ENCODE measurements around the gene BRAF. TPM values are rescaled to one million over a fixed set of nuclear protein-coding genes. Genes with fewer than 3 reads are reported as not detected.
"Not testable (repeated sequence)": the region's sequence is repeated elsewhere in the genome, so short reads cannot be mapped to it uniquely, and the experiment has no call there.

The BRAF gene
- total RNA-seq, 5 donors from 2014 or later (not counting 1 experiment from before 2014, with no cell fraction given), result 39.3 to 65.1 (median 42.2) TPM

GRCh38 chr7:140694592-140694991, 230.1 kb downstream of the BRAF start:
- Mint-ChIP-seq H3K9me3 (no peaks in the 10 kb centered on the region), H3K4me3 (no peak overlapping the region), H3K4me1 (peaks cover 29 to 35% (median 35%) of the 10 kb centered on the region in 3 donors), H3K27me3 (no peaks in the 10 kb centered on the region), H3K36me3 (peaks cover 14% of the 10 kb centered on the region), H3K27ac (peak overlapping the region in 1 of 2 donors; percentile 22)
- no peaks in the 10 kb centered on the region for H3K27me3 ChIP-seq (replicated peaks in 1 of 2; ENCODE audit: control insufficient read depth in 2 of 2, extremely low read depth in 1 of 2, insufficient read depth in 2 of 2, low read length in 1 of 2)
- H3K36me3 ChIP-seq (ENCODE audit: control insufficient read depth in 2 of 2, extremely low read depth in 1 of 2, insufficient read depth in 1 of 2, low read length in 1 of 2), result peaks cover 3 to 11% of the 10 kb centered on the region in 2 donors
- DNase-seq, result no peak
- WGBS (ENCODE audit: insufficient coverage), result 100% methylated on average over 2 of the region's 6 CpGs
- no peak overlapping the region for H3K4me3 ChIP-seq (ENCODE audit: control insufficient read depth in 1 of 2, extremely low read depth in 1 of 2, low read length in 1 of 2)
- no peak for ATAC-seq (replicated peaks in 1 of 4)
- H3K9me3 ChIP-seq, result no peaks in the 10 kb centered on the region
- ChIA-PET POLR2A (no interaction called here), CTCF (no interaction called here)
- peaks cover 5 to 28% of the 10 kb centered on the region in 2 experiments for H3K4me1 ChIP-seq (ENCODE audit: control insufficient read depth in 1 of 2, extremely low read depth in 1 of 2, insufficient read depth in 2 of 2, low read length in 2 of 2)
- H3K27ac ChIP-seq (ENCODE audit: low read length), result no peak overlapping the region

- Histone ChIP-seq H3K4me1 (ENCODE audit: control insufficient read depth in 1 of 2, extremely low read depth in 1 of 2, insufficient read depth in 2 of 2, low read length in 2 of 2) (peaks cover 5 to 24% of the 10 kb centered on the region in 2 experiments), H3K36me3 (ENCODE audit: control insufficient read depth in 2 of 2, extremely low read depth in 1 of 2, insufficient read depth in 1 of 2, low read length in 1 of 2) (peaks cover 8 to 11% of the 10 kb centered on the region in 2 donors)
- H3K27me3 Mint-ChIP-seq; ATAC-seq (replicated peaks in 1 of 4); H3K27ac Mint-ChIP-seq; DNase-seq; H3K27ac ChIP-seq (ENCODE audit: low read length); POLR2A ChIA-PET; H3K4me3 Mint-ChIP-seq; CTCF ChIA-PET; H3K27me3 ChIP-seq (replicated peaks in 1 of 2; ENCODE audit: control insufficient read depth in 2 of 2, extremely low read depth in 1 of 2, insufficient read depth in 2 of 2, low read length in 1 of 2); H3K4me3 ChIP-seq (ENCODE audit: control insufficient read depth in 1 of 2, extremely low read depth in 1 of 2, low read length in 1 of 2); H3K9me3 ChIP-seq; H3K9me3 Mint-ChIP-seq: not testable (repeated sequence)
- 89% methylated on average over 8 of the region's 10 CpGs for WGBS (ENCODE audit: insufficient coverage)
- H3K36me3 Mint-ChIP-seq, result peaks cover 14% of the 10 kb centered on the region
- H3K4me1 Mint-ChIP-seq, result peaks cover 24 to 30% (median 30%) of the 10 kb centered on the region in 3 donors
Measured at GRCh38 chr7:140693849-140694248, 230.9 kb downstream of the BRAF start.

- H3K27ac ChIP-seq (ENCODE audit: low read length), result no peak overlapping the region
- no peaks in the 10 kb centered on the region for H3K9me3 ChIP-seq
- Mint-ChIP-seq H3K27me3 (no peaks in the 10 kb centered on the region), H3K9me3 (no peaks in the 10 kb centered on the region), H3K4me1 (peaks cover 8 to 9% (median 8%) of the 10 kb centered on the region in 3 donors), H3K4me3 (no peak overlapping the region), H3K27ac (no peak overlapping the region), H3K36me3 (peaks cover 24% of the 10 kb centered on the region)
- H3K36me3 ChIP-seq (ENCODE audit: control insufficient read depth in 2 of 2, extremely low read depth in 1 of 2, insufficient read depth in 1 of 2, low read length in 1 of 2), result peaks cover 8 to 21% of the 10 kb centered on the region in 2 donors
- H3K4me3 ChIP-seq (ENCODE audit: control insufficient read depth in 1 of 2, extremely low read depth in 1 of 2, low read length in 1 of 2), result no peak overlapping the region
- 93% methylated on average over 7 of the region's 12 CpGs for WGBS (ENCODE audit: insufficient coverage)
- ChIA-PET POLR2A (no interaction called here), CTCF (interaction anchor here in 1 of 2 donors (0.6 kb wide), 1 partner anchor 9 kb away, joined by 4 read pairs; no protein-coding TSS in a partner anchor)
- peaks cover 0 to 9% of the 10 kb centered on the region in 2 experiments for H3K4me1 ChIP-seq (ENCODE audit: control insufficient read depth in 1 of 2, extremely low read depth in 1 of 2, insufficient read depth in 2 of 2, low read length in 2 of 2)
- no peaks in the 10 kb centered on the region for H3K27me3 ChIP-seq (replicated peaks in 1 of 2; ENCODE audit: control insufficient read depth in 2 of 2, extremely low read depth in 1 of 2, insufficient read depth in 2 of 2, low read length in 1 of 2)
- DNase-seq, result no peak
- ATAC-seq (replicated peaks in 1 of 4), result no peak
Measured at GRCh38 chr7:140691376-140692045, 233.2 kb downstream of the BRAF start.

GRCh38 chr7:140689199-140690152, 235.3 kb downstream of the BRAF start:
- Mint-ChIP-seq H3K9me3 (no peaks in the 10 kb centered on the region), H3K27ac (no peak overlapping the region), H3K4me1 (no peaks in the 10 kb centered on the region), H3K4me3 (no peak overlapping the region), H3K36me3 (peaks cover 29% of the 10 kb centered on the region), H3K27me3 (no peaks in the 10 kb centered on the region)
- Histone ChIP-seq H3K36me3 (ENCODE audit: control insufficient read depth in 2 of 2, extremely low read depth in 1 of 2, insufficient read depth in 1 of 2, low read length in 1 of 2) (peaks cover 14 to 23% of the 10 kb centered on the region in 2 donors), H3K4me3 (ENCODE audit: control insufficient read depth in 1 of 2, extremely low read depth in 1 of 2, low read length in 1 of 2) (no peak overlapping the region), H3K27me3 (replicated peaks in 1 of 2; ENCODE audit: control insufficient read depth in 2 of 2, extremely low read depth in 1 of 2, insufficient read depth in 2 of 2, low read length in 1 of 2) (no peaks in the 10 kb centered on the region), H3K9me3 (no peaks in the 10 kb centered on the region), H3K27ac (ENCODE audit: low read length) (no peak overlapping the region), H3K4me1 (ENCODE audit: control insufficient read depth in 1 of 2, extremely low read depth in 1 of 2, insufficient read depth in 2 of 2, low read length in 2 of 2) (no peaks in the 10 kb centered on the region)
- ChIA-PET POLR2A (no interaction called here), CTCF (no interaction called here)
- 97% methylated on average over 9 of the region's 16 CpGs for WGBS (ENCODE audit: insufficient coverage)
- ATAC-seq (replicated peaks in 1 of 4) (no peak), DNase-seq (no peak)

- peaks cover 39% of the 10 kb centered on the region for H3K36me3 Mint-ChIP-seq
Measured at GRCh38 chr7:140688341-140688740, 236.4 kb downstream of the BRAF start.

GRCh38 chr7:140686921-140687320, 237.8 kb downstream of the BRAF start:
- peaks cover 23 to 26% of the 10 kb centered on the region in 2 donors for H3K36me3 ChIP-seq (ENCODE audit: control insufficient read depth in 2 of 2, extremely low read depth in 1 of 2, insufficient read depth in 1 of 2, low read length in 1 of 2)

More at GRCh38 chr7:140688341-140688740, 236.4 kb downstream of the BRAF start:
- 98% methylated on average over 6 of the region's 6 CpGs for WGBS (ENCODE audit: insufficient coverage)
- ChIA-PET CTCF (no interaction called here), POLR2A (no interaction called here)
- Mint-ChIP-seq H3K4me3 (no peak overlapping the region), H3K27ac (no peak overlapping the region), H3K9me3 (no peaks in the 10 kb centered on the region), H3K4me1 (no peaks in the 10 kb centered on the region), H3K27me3 (no peaks in the 10 kb centered on the region)
- Histone ChIP-seq H3K27me3 (replicated peaks in 1 of 2; ENCODE audit: control insufficient read depth in 2 of 2, extremely low read depth in 1 of 2, insufficient read depth in 2 of 2, low read length in 1 of 2) (no peaks in the 10 kb centered on the region), H3K4me1 (ENCODE audit: control insufficient read depth in 1 of 2, extremely low read depth in 1 of 2, insufficient read depth in 2 of 2, low read length in 2 of 2) (no peaks in the 10 kb centered on the region), H3K4me3 (ENCODE audit: control insufficient read depth in 1 of 2, extremely low read depth in 1 of 2, low read length in 1 of 2) (no peak overlapping the region), H3K36me3 (ENCODE audit: control insufficient read depth in 2 of 2, extremely low read depth in 1 of 2, insufficient read depth in 1 of 2, low read length in 1 of 2) (peaks cover 20 to 23% of the 10 kb centered on the region in 2 donors), H3K9me3 (no peaks in the 10 kb centered on the region), H3K27ac (ENCODE audit: low read length) (no peak overlapping the region)
- no peak for DNase-seq
- ATAC-seq (replicated peaks in 1 of 4), result no peak

More at GRCh38 chr7:140686921-140687320, 237.8 kb downstream of the BRAF start:
- Mint-ChIP-seq H3K9me3 (no peaks in the 10 kb centered on the region), H3K36me3 (peaks cover 39% of the 10 kb centered on the region), H3K4me3 (no peak overlapping the region), H3K4me1 (no peaks in the 10 kb centered on the region), H3K27me3 (no peaks in the 10 kb centered on the region), H3K27ac (no peak overlapping the region)
- Histone ChIP-seq H3K4me1 (ENCODE audit: control insufficient read depth in 1 of 2, extremely low read depth in 1 of 2, insufficient read depth in 2 of 2, low read length in 2 of 2) (no peaks in the 10 kb centered on the region), H3K9me3 (no peaks in the 10 kb centered on the region), H3K4me3 (ENCODE audit: control insufficient read depth in 1 of 2, extremely low read depth in 1 of 2, low read length in 1 of 2) (no peak overlapping the region), H3K27me3 (replicated peaks in 1 of 2; ENCODE audit: control insufficient read depth in 2 of 2, extremely low read depth in 1 of 2, insufficient read depth in 2 of 2, low read length in 1 of 2) (no peaks in the 10 kb centered on the region), H3K27ac (ENCODE audit: low read length) (no peak overlapping the region)
- no peak for DNase-seq
- no peak for ATAC-seq (replicated peaks in 1 of 4)
- 98% methylated on average over 9 of the region's 11 CpGs for WGBS (ENCODE audit: insufficient coverage)
- CTCF ChIA-PET, result interaction anchor here in 1 of 2 donors (1.0 kb wide), 1 partner anchor 210 kb away, joined by 3 read pairs; no protein-coding TSS in a partner anchor
- POLR2A ChIA-PET, result no interaction called here
